ENCODE results near the gene ELL2. TPM values are rescaled to one million over a fixed set of nuclear protein-coding genes. Genes with fewer than 3 reads are reported as not detected.

The ELL2 gene
- total RNA-seq, 4 donors from 2014 or later = 5.8 to 46.8 (median 19.7) TPM

DNA sequence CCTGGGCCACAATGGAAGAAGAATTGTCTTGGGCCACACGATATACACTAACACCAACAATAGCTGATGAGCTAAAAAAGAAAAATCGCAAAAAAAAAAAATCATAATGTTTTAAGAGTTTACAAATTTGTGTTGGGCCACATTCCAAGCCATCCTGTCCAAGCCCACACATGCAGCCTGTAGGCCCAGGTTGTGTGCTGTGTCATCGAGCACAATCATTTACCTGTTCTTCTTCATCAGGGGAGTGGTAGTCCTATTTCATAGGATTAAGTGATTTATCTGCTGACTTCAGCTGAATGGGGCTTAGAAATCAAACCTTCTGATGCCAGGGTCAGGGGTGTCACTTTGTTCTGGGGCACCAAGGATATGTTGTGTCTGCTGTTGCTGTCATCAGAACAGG, 44.6 kb upstream of the ELL2 start:
- Histone ChIP-seq H3K4me1 (no peaks in the 10 kb centered on the region), H3K27me3 (no peaks in the 10 kb centered on the region), H3K4me3 (no peak overlapping the region), H3K36me3 (no peaks in the 10 kb centered on the region), H3K27ac (no peak overlapping the region), H3K9me3 (no peaks in the 10 kb centered on the region)
- DNase-seq = no peak
- in situ Hi-C loops (cut with MboI; ENCODE audit: low pct_ligation_motif_present in 1 of 4, low pct_unique_long_range_greater_than_20kb in 1 of 4, low sequenced_read_pairs in 3 of 4) = no loop called here
- intact Hi-C loops (cut with DNase I; ENCODE audit: low total_unique reads) = no loop called here
- WGBS, 2 donors (ENCODE audit: low coverage in 1 of 2) = 90 to 96% methylated on average over 3 of the region's 3 CpGs
- TF ChIP-seq POLR2AphosphoS5 (IDR thresholded peaks at IDR 0.05) = no peak
- TF ChIP-seq, protein P1, sequence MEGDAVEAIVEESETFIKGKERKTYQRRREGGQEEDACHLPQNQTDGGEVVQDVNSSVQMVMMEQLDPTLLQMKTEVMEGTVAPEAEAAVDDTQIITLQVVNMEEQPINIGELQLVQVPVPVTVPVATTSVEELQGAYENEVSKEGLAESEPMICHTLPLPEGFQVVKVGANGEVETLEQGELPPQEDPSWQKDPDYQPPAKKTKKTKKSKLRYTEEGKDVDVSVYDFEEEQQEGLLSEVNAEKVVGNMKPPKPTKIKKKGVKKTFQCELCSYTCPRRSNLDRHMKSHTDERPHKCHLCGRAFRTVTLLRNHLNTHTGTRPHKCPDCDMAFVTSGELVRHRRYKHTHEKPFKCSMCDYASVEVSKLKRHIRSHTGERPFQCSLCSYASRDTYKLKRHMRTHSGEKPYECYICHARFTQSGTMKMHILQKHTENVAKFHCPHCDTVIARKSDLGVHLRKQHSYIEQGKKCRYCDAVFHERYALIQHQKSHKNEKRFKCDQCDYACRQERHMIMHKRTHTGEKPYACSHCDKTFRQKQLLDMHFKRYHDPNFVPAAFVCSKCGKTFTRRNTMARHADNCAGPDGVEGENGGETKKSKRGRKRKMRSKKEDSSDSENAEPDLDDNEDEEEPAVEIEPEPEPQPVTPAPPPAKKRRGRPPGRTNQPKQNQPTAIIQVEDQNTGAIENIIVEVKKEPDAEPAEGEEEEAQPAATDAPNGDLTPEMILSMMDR (IDR thresholded peaks at IDR 0.05) = no peak
- TF ChIP-seq EP300 (IDR thresholded peaks at IDR 0.05; ENCODE audit: low read depth) = no peak
- TF ChIP-seq POLR2A (IDR thresholded peaks at IDR 0.05) = no peak

GRCh38 chr5:96004754-96005153, 43.1 kb upstream of the ELL2 start:
- H3K36me3 ChIP-seq = no peaks in the 10 kb centered on the region
- no peaks in the 10 kb centered on the region for H3K9me3 ChIP-seq
- 89 to 100% methylated on average over 1 of the region's 1 CpG for WGBS, 2 donors (ENCODE audit: low coverage in 1 of 2)
- no peak for DNase-seq
- in situ Hi-C loops (cut with MboI; ENCODE audit: low pct_ligation_motif_present in 1 of 4, low pct_unique_long_range_greater_than_20kb in 1 of 4, low sequenced_read_pairs in 3 of 4) = no loop called here
- H3K27me3 ChIP-seq = no peaks in the 10 kb centered on the region
- H3K4me1 ChIP-seq = no peaks in the 10 kb centered on the region
- no peak for TF ChIP-seq POLR2AphosphoS5 (IDR thresholded peaks at IDR 0.05)
- no peak for TF ChIP-seq POLR2A (IDR thresholded peaks at IDR 0.05)
- TF ChIP-seq, protein P1 (IDR thresholded peaks at IDR 0.05) = no peak
- TF ChIP-seq EP300 (IDR thresholded peaks at IDR 0.05; ENCODE audit: low read depth) = no peak
- no peak overlapping the region for H3K27ac ChIP-seq
- no peak overlapping the region for H3K4me3 ChIP-seq
- intact Hi-C loops (cut with DNase I; ENCODE audit: low total_unique reads) = no loop called here

- H3K4me3 ChIP-seq = no peak overlapping the region
- no peak for DNase-seq
- no peak overlapping the region for H3K27ac ChIP-seq
- TF ChIP-seq POLR2A (IDR thresholded peaks at IDR 0.05) (no peak), POLR2AphosphoS5 (IDR thresholded peaks at IDR 0.05) (no peak), EP300 (IDR thresholded peaks at IDR 0.05; ENCODE audit: low read depth) (no peak)
- TF ChIP-seq, protein P1 (IDR thresholded peaks at IDR 0.05) = no peak
- no peaks in the 10 kb centered on the region for H3K36me3 ChIP-seq
- H3K27me3 ChIP-seq = no peaks in the 10 kb centered on the region
- no peaks in the 10 kb centered on the region for H3K9me3 ChIP-seq
- in situ Hi-C loops (cut with MboI; ENCODE audit: low pct_ligation_motif_present in 1 of 4, low pct_unique_long_range_greater_than_20kb in 1 of 4, low sequenced_read_pairs in 3 of 4) = no loop called here
- no peaks in the 10 kb centered on the region for H3K4me1 ChIP-seq
- intact Hi-C loops (cut with DNase I; ENCODE audit: low total_unique reads) = no loop called here
Measured at GRCh38 chr5:96004087-96004486, 42.4 kb upstream of the ELL2 start.

- intact Hi-C loops (cut with DNase I; ENCODE audit: low total_unique reads) = no loop called here
- no peak overlapping the region for H3K4me3 ChIP-seq
- no peak overlapping the region for H3K27ac ChIP-seq
- H3K9me3 ChIP-seq = no peaks in the 10 kb centered on the region
- no peaks in the 10 kb centered on the region for H3K27me3 ChIP-seq
- in situ Hi-C loops (cut with MboI; ENCODE audit: low pct_ligation_motif_present in 1 of 4, low pct_unique_long_range_greater_than_20kb in 1 of 4, low sequenced_read_pairs in 3 of 4) = no loop called here
- no peaks in the 10 kb centered on the region for H3K4me1 ChIP-seq
- DNase-seq = no peak
- no peaks in the 10 kb centered on the region for H3K36me3 ChIP-seq
- TF ChIP-seq POLR2AphosphoS5 (IDR thresholded peaks at IDR 0.05) (no peak), EP300 (IDR thresholded peaks at IDR 0.05; ENCODE audit: low read depth) (no peak), POLR2A (IDR thresholded peaks at IDR 0.05) (no peak)
- TF ChIP-seq, protein P1 (IDR thresholded peaks at IDR 0.05) = no peak
Measured at GRCh38 chr5:96001262-96001661, 39.6 kb upstream of the ELL2 start.
